HG03095 (cell line): ENCODE measurements around the gene TMEM140.
A peak's percentile ranks its signal among the peaks of the same experiment; 100 is the strongest.

Experiments
- ATAC-seq: cut with Tn5 transposase; IDR thresholded peaks from one replicate; pipeline ENCODE4 v1.9.1; 2021; ENCODE audit warnings: moderate library complexity; ENCODE audit not compliant: unreplicated experiment

Gene TMEM140

GRCh38 chr7:135192914-135193536, 45.2 kb downstream of the TMEM140 start:
- ATAC-seq: no peak

DNA sequence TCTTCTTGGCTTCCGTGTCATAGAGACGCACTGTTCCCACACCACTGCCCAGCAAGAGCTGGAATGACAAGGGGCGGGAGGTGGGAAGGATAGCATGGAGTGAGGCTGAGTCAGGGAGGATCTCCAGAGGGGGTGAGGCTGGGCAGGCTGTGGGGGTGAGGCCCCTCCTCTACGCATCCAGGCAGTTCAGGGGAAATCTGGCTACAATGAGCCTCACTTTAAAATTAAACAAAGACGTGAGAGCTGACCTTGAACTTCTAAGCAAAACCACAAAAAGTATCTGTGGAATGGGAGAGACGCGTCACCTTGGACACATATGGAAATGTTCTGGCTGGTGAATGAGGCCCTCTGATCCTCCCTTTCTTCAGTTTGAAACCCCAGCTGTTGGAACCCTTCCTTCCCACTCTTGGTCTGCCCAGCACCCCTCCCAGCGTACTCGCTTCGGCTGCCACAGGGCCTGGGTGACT, 45.8 kb downstream of the TMEM140 start:
- no peak for ATAC-seq

GRCh38 chr7:135194494-135195095, 46.7 kb downstream of the TMEM140 start:
- ATAC-seq: no peak

GRCh38 chr7:135195156-135195555, 47.3 kb downstream of the TMEM140 start:
- no peak for ATAC-seq

DNA sequence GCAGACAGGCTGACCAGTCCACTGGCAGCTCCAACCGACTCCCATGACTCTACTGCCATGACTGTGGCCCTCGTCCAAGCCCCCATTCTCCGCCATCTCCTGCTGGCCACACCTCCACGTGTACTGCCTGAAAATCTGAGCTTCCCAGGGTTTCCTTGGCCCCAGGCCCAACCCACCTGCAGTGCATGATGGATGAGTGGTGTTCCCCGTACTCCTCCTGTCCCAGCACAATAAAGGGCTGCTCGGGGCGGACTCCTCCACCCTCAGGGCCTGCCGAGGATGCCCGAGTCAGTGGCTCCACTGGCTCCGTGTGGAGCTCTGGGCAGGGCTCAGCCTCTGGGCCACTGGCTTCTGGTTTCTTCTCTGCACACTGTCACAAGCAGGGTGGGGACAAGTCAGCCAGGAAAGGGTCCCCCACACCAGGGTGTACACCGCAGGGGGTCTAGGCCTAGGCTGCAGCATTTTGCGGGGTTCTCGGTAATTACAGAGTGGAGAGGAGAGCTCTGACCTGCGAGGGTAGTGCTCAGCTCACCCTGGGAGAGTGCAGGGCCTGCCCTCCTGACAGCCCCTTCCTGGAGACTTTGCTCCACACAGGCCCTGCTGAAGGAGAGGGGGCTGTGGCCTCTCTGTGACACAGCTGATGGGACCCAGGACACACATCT, 48.2 kb downstream of the TMEM140 start:
- ATAC-seq: no peak

DNA sequence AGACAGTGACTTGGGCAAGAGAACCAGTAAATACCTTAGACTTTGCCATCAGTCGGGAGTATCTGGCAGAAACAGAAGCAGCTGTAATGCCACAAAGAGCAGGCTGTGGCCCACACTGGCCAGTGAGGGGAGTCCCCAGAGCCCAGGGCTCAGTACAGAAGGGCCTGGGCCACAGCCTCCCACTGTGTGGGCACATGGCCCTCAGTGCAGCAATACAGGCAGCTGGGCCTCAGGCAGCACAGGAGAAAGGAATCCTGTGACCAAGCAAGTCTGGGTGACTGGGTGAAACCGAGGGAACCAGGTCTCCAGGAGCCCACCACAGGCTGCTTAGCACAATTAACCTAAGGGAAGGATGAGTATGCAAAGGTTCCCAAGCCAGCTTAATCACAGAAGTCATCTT, 49.5 kb downstream of the TMEM140 start:
- ATAC-seq: no peak

GRCh38 chr7:135197906-135198655, 50.2 kb downstream of the TMEM140 start:
- ATAC-seq: no peak

- no peak for ATAC-seq
These were observed 51.6 kb downstream of the TMEM140 start for GRCh38 chr7:135199439-135199838.

DNA sequence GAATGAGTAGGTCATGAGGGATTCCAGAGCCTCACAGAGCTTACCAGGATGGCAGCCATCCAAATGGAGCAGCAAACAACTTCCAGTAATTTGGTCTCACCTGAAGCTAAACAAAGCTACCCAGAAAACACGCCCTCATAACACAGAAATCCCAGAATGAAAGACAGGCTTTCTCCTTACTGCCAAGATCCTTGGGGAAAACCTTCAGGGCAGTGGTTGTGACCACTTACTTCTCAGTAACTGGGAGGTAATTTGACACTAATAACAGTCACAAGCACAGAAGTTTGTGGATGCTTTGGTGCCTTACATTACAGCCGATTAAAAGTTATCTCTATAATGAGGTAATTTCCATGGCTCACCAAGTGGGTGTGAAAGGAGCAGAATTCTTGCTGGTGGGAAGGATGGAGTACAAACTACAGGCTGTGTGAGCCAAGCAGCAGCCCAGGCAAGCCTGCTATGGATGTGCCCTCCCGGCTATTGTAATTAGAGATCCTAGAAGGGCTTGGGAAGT, 53.0 kb downstream of the TMEM140 start:
- ATAC-seq: no peak

DNA sequence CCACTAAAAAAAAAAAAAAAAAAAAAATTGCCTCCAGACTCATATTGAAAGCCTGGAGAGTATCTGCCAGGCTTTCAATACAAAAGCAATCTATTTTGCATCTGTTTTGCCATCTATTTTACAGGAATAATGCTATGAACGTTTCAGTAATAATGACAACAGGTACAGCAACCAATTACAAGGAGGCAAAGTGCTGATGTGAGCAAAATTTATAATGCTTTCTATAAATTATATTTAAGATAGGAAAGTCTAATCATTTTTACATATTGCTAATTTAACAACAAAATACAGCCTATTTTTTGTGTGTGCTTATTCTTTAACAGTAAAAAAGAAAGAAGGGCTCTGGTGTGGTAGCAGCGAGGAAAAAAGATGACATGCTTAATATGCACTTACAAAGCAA, 53.5 kb downstream of the TMEM140 start:
- ATAC-seq: no peak

DNA sequence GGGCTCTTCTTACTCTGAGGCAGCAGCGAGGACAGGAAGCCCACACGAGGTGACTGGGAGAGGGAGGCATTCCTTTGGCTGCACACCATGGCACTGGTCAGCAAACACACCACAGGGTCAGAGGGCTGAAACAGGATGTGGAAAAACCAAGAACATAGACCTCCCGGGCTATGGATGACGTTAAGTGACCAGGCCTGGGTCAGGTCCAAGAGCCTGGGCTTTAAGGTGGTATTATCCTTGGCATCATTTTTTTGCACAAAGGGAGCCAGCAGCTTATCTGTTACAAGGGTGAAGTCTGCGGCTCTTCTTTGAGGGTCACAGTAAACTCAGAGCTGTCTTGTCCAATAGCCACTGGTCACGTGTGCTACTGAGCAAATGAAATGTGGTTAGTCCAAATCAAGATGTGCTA, 56.5 kb downstream of the TMEM140 start:
- no peak for ATAC-seq

DNA sequence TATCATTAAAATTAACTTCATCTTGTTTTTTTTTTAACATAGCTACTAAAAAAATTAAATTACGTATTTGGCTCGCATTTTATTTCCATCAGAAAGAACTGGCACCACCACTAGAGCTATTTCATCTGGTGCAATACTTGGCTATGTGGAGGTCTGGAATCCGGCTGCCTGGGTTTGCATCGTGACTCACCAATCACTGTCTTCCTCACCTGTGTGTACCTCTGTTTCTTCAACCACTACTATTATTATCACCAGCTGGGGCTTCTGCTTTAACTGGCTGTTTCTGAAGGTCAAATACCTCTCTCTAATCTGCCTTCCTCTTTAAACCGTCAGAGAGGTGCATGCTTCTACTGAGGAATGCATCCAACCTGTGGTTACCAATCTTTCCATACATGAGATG, 57.0 kb downstream of the TMEM140 start:
- no peak for ATAC-seq

GRCh38 chr7:135205850-135206249, 58.0 kb downstream of the TMEM140 start:
- no peak for ATAC-seq

DNA sequence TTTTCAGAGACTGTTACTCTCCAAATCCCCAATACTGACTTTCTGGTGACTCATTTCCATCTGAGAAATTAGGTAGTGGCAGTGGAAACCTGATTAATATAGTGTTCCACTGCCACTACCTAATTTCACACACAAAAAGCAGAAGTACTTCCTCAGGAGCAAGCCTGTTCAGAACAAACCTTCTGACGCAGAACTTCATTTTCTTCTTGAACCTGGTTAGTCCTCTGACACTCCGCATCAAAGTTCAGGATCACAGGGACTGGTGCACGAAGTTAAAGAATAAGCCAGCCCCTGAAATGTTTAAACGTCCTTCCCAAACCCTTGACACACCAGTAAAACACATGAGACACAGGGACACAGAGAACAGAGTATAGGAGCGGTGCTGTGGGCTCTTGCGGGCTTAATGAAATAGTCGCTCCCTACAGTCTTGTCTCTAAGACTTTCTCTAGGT, 59.1 kb downstream of the TMEM140 start:
- peak; percentile 27 for ATAC-seq

GRCh38 chr7:135207406-135208101, 59.7 kb downstream of the TMEM140 start:
- no peak for ATAC-seq

DNA sequence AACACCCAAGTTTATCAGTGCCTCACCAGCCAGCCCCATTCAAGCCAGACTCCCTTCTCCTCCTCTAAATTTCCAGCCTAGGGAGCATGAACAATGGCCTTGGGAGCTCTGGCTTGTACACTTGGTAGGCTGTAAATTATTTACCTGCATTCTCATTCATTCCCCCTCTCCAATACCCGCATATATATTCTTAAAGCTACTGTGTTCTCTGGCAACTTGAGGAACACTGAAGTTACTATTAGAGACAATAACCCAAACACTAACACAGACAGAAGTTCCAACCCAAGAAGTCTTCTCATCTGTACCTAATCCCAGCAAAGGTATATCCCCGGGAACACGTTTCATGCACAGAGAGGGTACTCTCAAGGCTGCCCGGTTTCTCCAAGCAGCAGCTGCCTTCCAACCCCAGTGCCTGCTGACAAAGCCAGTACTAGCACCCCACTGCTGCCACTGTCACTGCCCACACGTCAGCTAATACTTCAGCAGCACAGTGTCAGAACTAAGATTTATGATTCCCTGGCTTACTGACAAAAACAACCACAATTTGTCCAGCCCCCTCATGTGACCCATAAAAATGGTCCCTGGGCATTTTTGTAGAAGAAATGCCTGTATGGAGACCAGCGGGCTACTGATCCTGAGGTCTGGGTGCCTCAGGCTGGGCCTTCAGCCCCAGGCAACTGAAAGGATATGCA, 60.4 kb downstream of the TMEM140 start:
- no peak for ATAC-seq

DNA sequence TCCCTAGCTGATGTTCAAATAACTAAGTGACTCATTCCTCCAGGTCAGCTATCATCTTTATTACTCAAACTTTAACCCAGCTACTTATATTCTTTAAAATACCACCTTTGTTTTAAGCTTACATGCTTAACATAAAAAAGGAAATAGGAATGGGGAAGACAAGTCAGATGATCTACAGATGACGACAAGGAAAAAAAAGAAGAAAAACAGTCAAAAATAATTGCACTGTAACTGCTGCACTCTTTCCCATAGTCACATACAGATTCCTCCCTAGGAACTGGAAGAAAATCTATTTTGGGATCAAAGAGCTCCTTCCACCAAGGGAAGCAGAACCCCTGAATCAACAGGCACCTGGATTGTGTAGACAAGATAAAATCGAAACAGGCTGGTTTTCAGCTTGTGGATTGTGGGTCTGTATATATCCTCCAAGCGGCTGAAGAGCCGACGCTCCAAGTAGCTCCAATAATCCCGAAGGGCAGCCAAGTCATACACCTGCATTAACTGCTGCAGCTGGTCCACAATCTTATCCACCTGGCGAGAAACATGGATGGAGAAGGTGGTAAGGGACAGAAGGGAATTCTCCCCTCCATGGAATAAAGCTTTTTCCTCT, 61.5 kb downstream of the TMEM140 start:
- no peak for ATAC-seq

DNA sequence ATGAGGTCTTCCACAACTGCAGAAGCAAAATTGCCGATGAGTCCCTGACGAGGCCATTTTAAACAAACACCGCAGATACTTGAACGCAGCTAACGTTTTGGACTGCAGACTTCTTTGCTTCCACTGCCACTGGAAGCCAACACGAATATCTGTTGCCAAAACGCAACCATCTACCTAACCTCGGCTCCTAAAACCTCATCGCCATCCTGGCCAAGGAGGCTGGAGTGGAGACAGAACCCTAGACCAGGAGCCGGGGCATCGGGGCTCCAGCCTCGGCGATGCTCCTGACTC, 63.0 kb downstream of the TMEM140 start:
- ATAC-seq: no peak

DNA sequence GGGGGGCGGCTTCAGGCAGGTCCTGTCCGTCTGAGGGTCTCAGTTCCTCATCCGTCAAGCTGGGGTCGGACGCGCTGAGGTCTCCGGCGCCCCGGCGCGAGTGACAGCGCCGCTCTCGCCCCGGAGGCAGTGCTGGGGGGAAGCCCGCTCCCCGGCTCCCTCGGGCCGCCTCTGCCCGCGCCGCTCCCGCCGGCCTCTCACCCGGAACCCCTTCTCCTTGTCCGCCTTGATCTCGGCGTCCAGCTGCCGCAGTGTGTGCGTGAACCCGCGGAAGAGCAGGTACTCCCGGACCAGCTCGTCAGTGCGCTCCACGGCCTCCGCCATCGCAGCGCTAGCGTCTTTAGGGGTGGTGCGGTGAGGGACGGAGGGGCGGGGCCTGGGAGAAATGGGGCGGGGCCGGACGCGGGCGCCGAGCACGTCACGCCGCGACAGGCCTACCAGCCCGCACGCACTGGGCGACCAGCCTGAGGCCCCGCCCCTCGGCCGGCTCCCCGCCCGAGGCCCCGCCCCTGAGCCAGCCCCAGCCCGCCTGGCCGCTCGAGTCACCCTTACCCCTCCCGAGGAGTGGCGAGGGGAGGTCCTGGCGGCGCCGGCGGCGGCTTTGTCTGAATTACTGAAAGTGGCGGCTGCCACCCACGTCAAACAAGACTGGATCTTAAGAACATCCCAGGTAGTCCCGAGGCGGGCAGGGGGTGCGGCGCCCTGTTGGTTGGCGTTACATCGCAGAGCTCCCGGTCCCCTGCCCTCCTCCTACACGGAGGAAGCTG, 63.5 kb downstream of the TMEM140 start, which contains the start of gene WDR91:
Gene WDR91, minus strand, starts transcription at position 348 of the 767 bp plus-strand sequence. Its CDS starts 24 bp downstream, at position 324.
- ATAC-seq: peak; percentile 80
